Measurements from ENCODE around the gene PHETA2. TPM values are rescaled to one million over a fixed set of nuclear protein-coding genes. Genes with fewer than 3 reads are reported as not detected.

Gene PHETA2
- total RNA-seq, 1 experiment from 2014 or later = 2.6 TPM

DNA sequence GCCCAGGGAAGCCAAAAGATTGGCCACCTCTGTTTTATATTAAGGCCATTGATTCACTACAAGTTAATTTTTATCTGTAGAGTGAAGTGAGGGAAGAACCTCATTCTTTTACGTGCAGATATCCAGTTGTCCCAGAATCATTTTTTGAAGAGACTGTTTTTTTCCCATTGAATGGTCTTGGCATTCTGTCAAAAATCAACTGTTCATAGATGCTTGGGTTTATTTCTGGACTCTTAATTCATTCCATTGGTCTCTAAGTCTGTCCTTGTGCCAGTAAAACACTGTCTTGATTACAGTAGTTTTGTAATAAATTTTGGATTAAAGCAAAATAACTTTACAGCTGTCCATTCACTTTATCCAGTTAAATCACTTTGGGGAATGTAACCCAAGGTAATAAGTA lies 48.6 kb upstream of the PHETA2 start:
- Histone ChIP-seq H3K9me3 (ENCODE audit: control insufficient read depth, low read depth, low read length) (no peaks in the 10 kb centered on the region), H2BK12ac (ENCODE audit: insufficient read length, low read depth, low read length) (no peak overlapping the region), H3K4ac (ENCODE audit: low read depth, low read length) (no peak overlapping the region), H2BK5ac (ENCODE audit: insufficient read length, low read length) (no peak overlapping the region), H3K4me2 (ENCODE audit: insufficient read depth, insufficient read length, low read length) (no peak overlapping the region), H3K79me1 (ENCODE audit: insufficient read depth, low read depth, low read length, poor library complexity, severe bottlenecking) (no peaks in the 10 kb centered on the region), H3K14ac (ENCODE audit: insufficient read depth, low read length) (no peak overlapping the region), H3K23me2 (ENCODE audit: insufficient read length, low read depth, low read length, poor library complexity, severe bottlenecking) (no peaks in the 10 kb centered on the region), H3K56ac (ENCODE audit: insufficient read length, low read depth, low read length) (no peak overlapping the region), H3K27ac (ENCODE audit: insufficient read length, low read depth, low read length) (no peak overlapping the region), H3T11ph (ENCODE audit: low read length) (no peak overlapping the region), H4K20me1 (ENCODE audit: control insufficient read depth, insufficient read depth, insufficient read length) (no peaks in the 10 kb centered on the region), H2BK120ac (ENCODE audit: low read depth, low read length, poor library complexity, severe bottlenecking) (no peak overlapping the region), H4K5ac (ENCODE audit: insufficient read length, low read depth, low read length) (no peak overlapping the region), H3K27me3 (ENCODE audit: insufficient read depth, low read length) (no peaks in the 10 kb centered on the region), H2AK5ac (ENCODE audit: insufficient read length, low read length) (no peak overlapping the region), H3K79me2 (ENCODE audit: insufficient read depth, low read length) (no peaks in the 10 kb centered on the region), H3K18ac (ENCODE audit: insufficient read length, low read depth, low read length) (no peak overlapping the region), H2BK20ac (ENCODE audit: low read depth, low read length, poor library complexity, severe bottlenecking) (no peak overlapping the region), H4K91ac (ENCODE audit: insufficient read length, low read depth, low read length) (no peak overlapping the region), H3K9ac (ENCODE audit: extremely low read depth, insufficient read length, low read length) (no peak overlapping the region), H3K23ac (ENCODE audit: insufficient read length, low read depth, low read length) (no peak overlapping the region), H4K8ac (replicated peaks; ENCODE audit: insufficient read length, low read depth, low read length) (no peak overlapping the region), H2BK15ac (ENCODE audit: low read depth, low read length) (no peak overlapping the region), H2AFZ (ENCODE audit: low read length) (no peak overlapping the region), H3K4me1 (ENCODE audit: insufficient read depth, low read length) (no peaks in the 10 kb centered on the region)
- H3K4me3 Mint-ChIP-seq = no peak overlapping the region
- no peak overlapping the region for H3K27ac Mint-ChIP-seq
- no CpG with 5 or more reads among the region's 1 CpG for WGBS (ENCODE audit: extremely low coverage, insufficient read length, low lambda C conversion rate)
- TF ChIP-seq, protein P1, sequence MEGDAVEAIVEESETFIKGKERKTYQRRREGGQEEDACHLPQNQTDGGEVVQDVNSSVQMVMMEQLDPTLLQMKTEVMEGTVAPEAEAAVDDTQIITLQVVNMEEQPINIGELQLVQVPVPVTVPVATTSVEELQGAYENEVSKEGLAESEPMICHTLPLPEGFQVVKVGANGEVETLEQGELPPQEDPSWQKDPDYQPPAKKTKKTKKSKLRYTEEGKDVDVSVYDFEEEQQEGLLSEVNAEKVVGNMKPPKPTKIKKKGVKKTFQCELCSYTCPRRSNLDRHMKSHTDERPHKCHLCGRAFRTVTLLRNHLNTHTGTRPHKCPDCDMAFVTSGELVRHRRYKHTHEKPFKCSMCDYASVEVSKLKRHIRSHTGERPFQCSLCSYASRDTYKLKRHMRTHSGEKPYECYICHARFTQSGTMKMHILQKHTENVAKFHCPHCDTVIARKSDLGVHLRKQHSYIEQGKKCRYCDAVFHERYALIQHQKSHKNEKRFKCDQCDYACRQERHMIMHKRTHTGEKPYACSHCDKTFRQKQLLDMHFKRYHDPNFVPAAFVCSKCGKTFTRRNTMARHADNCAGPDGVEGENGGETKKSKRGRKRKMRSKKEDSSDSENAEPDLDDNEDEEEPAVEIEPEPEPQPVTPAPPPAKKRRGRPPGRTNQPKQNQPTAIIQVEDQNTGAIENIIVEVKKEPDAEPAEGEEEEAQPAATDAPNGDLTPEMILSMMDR (conservative IDR thresholded peaks at IDR 0.05) = no peak
- H3K9me3 Mint-ChIP-seq = no peaks in the 10 kb centered on the region
- no peaks in the 10 kb centered on the region for H3K36me3 Mint-ChIP-seq (ENCODE audit: insufficient read depth in 1 of 3, low read depth in 3 of 3)
- DNase-seq = no peak
- H3K27me3 Mint-ChIP-seq (ENCODE audit: low read depth) = peaks cover 6% of the 10 kb centered on the region
- H3K4me1 Mint-ChIP-seq = no peaks in the 10 kb centered on the region

Data from H9 (cell line).